Measurements from ENCODE around the gene ZNRF3.
"Not testable (repeated sequence)": the region's sequence is repeated elsewhere in the genome, so short reads cannot be mapped to it uniquely, and the experiment has no call there.

The ZNRF3 gene

GRCh38 chr22:28846994-28847393 lies 36.4 kb upstream of the ZNRF3 start:
- no peak overlapping the region for H3K27ac ChIP-seq
- TF ChIP-seq ZFX (IDR thresholded peaks at IDR 0.05; ENCODE audit: borderline replicate concordance), result no peak
- TF ChIP-seq, protein P1, sequence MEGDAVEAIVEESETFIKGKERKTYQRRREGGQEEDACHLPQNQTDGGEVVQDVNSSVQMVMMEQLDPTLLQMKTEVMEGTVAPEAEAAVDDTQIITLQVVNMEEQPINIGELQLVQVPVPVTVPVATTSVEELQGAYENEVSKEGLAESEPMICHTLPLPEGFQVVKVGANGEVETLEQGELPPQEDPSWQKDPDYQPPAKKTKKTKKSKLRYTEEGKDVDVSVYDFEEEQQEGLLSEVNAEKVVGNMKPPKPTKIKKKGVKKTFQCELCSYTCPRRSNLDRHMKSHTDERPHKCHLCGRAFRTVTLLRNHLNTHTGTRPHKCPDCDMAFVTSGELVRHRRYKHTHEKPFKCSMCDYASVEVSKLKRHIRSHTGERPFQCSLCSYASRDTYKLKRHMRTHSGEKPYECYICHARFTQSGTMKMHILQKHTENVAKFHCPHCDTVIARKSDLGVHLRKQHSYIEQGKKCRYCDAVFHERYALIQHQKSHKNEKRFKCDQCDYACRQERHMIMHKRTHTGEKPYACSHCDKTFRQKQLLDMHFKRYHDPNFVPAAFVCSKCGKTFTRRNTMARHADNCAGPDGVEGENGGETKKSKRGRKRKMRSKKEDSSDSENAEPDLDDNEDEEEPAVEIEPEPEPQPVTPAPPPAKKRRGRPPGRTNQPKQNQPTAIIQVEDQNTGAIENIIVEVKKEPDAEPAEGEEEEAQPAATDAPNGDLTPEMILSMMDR (IDR thresholded peaks at IDR 0.05), result no peak

DNA sequence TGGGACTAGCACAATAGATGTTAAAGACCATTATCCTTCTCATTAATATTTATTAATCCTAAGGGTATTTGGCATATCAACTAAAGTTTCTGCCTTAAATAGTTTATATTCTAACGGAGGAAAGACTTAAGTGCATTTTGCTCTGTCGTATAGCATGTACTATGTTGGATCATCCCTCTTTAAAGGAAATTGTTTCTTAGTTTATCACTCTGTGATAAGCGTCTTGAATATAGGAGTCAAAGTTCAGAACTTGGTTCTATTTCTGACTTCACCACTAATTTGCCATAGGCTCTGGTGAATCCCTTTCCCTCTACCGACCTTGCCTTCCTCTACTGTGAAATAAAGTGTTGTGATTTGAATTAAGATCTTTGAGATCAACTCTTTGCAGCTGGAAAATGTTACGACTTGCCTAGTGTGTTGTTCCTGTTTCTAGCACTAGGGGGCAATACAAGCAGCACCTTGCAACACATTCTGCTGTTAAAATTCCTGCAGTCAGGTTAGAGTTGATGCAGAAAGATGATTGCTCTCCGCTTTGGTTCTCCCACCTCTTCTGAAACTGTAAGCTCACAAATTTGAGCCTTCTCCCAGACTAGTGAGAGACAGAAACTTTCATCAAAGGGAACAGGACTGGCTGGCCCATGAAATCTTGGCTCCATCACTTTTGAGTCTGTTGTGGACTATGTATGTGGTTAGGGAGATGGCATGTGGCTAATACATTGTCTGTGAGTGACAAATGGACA lies 27.8 kb upstream of the ZNRF3 start:
- no peak overlapping the region for H3K27ac ChIP-seq
- TF ChIP-seq, protein P1 (IDR thresholded peaks at IDR 0.05), result peak; percentile 91
- TF ChIP-seq ZFX (IDR thresholded peaks at IDR 0.05; ENCODE audit: borderline replicate concordance), result no peak

DNA sequence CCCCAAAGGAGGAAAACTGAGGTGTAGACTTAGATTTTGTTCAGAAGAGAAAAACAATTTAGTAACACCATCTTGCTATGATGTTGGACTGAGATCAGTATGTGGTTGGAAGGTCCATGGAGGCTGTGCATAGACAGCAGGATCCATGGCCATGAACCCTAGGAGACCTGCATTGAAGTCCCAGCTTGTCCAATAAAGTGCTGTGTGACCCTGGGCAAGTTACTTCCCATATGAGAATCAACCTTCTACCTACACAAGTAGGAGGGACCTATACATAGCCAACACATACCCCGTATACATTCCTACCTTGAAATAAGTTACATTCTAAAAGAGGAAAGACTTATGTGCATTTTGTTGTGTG lies 27.3 kb upstream of the ZNRF3 start:
- H3K27ac ChIP-seq, result no peak overlapping the region
- TF ChIP-seq ZFX (IDR thresholded peaks at IDR 0.05; ENCODE audit: borderline replicate concordance), result no peak
- TF ChIP-seq, protein P1 (IDR thresholded peaks at IDR 0.05), result no peak

- no peak overlapping the region for H3K27ac ChIP-seq
- TF ChIP-seq, protein P1 (IDR thresholded peaks at IDR 0.05), result no peak
- TF ChIP-seq ZFX (IDR thresholded peaks at IDR 0.05; ENCODE audit: borderline replicate concordance), result no peak
Observed at GRCh38 chr22:28857288-28857687, 26.1 kb upstream of the ZNRF3 start.

DNA sequence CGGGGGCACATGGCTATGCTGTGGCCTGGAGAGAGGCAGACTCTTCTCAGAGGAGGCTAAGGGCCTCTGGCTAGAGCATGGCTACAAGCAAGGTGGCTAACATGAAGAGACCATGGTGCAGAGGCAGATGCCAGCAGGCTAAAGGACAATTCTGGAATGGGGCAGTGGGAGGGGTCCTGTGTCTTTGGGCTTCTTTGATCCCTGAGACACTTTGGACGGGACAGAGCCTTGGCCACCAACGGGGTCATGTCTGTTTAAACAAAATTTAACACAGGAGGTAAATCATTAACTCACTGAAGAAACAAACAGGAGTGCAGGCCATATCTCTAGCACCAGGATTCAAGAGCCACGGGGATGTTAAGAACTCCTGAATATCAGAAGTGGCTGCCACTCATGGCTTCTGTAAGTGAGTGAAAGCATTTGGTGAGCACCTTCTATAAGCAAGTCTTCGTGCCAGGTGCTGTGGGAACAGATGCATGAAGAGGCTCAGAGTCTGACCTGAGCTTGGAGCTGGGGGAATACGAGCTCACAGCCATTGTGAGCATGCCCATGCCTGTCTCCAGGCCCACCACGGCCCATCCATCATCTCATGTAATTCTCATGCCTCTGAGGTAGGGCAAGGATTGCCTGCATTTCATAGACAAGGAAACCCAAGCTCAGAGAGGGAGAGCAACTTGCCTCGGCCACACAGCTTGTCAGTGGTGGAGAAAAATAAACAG lies 18.3 kb upstream of the ZNRF3 start:
- no peak for TF ChIP-seq ZFX (IDR thresholded peaks at IDR 0.05; ENCODE audit: borderline replicate concordance)
- TF ChIP-seq, protein P1 (IDR thresholded peaks at IDR 0.05), result no peak
- peak overlapping the region; percentile 70 for H3K27ac ChIP-seq

GRCh38 chr22:28867191-28867590 lies 16.2 kb upstream of the ZNRF3 start:
- no peak overlapping the region for H3K27ac ChIP-seq
- TF ChIP-seq, protein P1 (IDR thresholded peaks at IDR 0.05), result no peak
- TF ChIP-seq ZFX (IDR thresholded peaks at IDR 0.05; ENCODE audit: borderline replicate concordance), result no peak

- H3K27ac ChIP-seq, result not testable (repeated sequence)
Observed at GRCh38 chr22:28868389-28868788, 15.0 kb upstream of the ZNRF3 start.
